ENCODE data around the gene ZNF443.
A peak's percentile ranks its signal among the peaks of the same experiment; 100 is the strongest.
"Not testable (repeated sequence)": the region's sequence is repeated elsewhere in the genome, so short reads cannot be mapped to it uniquely, and the experiment has no call there.

The ZNF443 gene

GRCh38 chr19:12425888-12426274, 14.9 kb downstream of the ZNF443 start:
- in situ Hi-C loops (cut with MboI; ENCODE audit: low pct_unique_long_range_greater_than_20kb, low sequenced_read_pairs) = no loop called here
- no peak for DNase-seq

GRCh38 chr19:12425236-12425887, 15.5 kb downstream of the ZNF443 start:
- no peak for DNase-seq
- in situ Hi-C loops (cut with MboI; ENCODE audit: low pct_unique_long_range_greater_than_20kb, low sequenced_read_pairs) = no loop called here

- in situ Hi-C loops (cut with MboI; ENCODE audit: low pct_unique_long_range_greater_than_20kb, low sequenced_read_pairs) = not testable (repeated sequence)
Observed at GRCh38 chr19:12417273-12417672, 23.5 kb downstream of the ZNF443 start.

GRCh38 chr19:12411893-12412292, 28.9 kb downstream of the ZNF443 start:
- in situ Hi-C loops (cut with MboI; ENCODE audit: low pct_unique_long_range_greater_than_20kb, low sequenced_read_pairs) = no loop called here

More at GRCh38 chr19:12417273-12417672, 23.5 kb downstream of the ZNF443 start:
- not testable (repeated sequence) for DNase-seq

GRCh38 chr19:12400633-12401502, 40.0 kb downstream of the ZNF443 start, which contains the start of gene ZNF799:
TSS of gene ZNF799 (minus strand) at chr19:12401271. CDS start at chr19:12401070, 201 bp downstream.
- DNase-seq = peak; percentile 97
- in situ Hi-C loops (cut with MboI; ENCODE audit: low pct_unique_long_range_greater_than_20kb, low sequenced_read_pairs) = no loop called here

More at GRCh38 chr19:12411893-12412292, 28.9 kb downstream of the ZNF443 start:
- no peak for DNase-seq

- in situ Hi-C loops (cut with MboI; ENCODE audit: low pct_unique_long_range_greater_than_20kb, low sequenced_read_pairs) = not testable (repeated sequence)
- peak; percentile 38 for DNase-seq
Observed at GRCh38 chr19:12399901-12400632, 40.8 kb downstream of the ZNF443 start.

- in situ Hi-C loops (cut with MboI; ENCODE audit: low pct_unique_long_range_greater_than_20kb, low sequenced_read_pairs); DNase-seq: not testable (repeated sequence)
Observed at GRCh38 chr19:12391148-12391547, 49.7 kb downstream of the ZNF443 start.

GRCh38 chr19:12386365-12386764, 54.5 kb downstream of the ZNF443 start:
- in situ Hi-C loops (cut with MboI; ENCODE audit: low pct_unique_long_range_greater_than_20kb, low sequenced_read_pairs); DNase-seq: not testable (repeated sequence)

- in situ Hi-C loops (cut with MboI; ENCODE audit: low pct_unique_long_range_greater_than_20kb, low sequenced_read_pairs) = no loop called here
Observed at GRCh38 chr19:12380444-12380737, 60.4 kb downstream of the ZNF443 start.

GRCh38 chr19:12379732-12380443, 60.9 kb downstream of the ZNF443 start:
- no peak for DNase-seq
- in situ Hi-C loops (cut with MboI; ENCODE audit: low pct_unique_long_range_greater_than_20kb, low sequenced_read_pairs) = no loop called here

More at GRCh38 chr19:12380444-12380737, 60.4 kb downstream of the ZNF443 start:
- no peak for DNase-seq

Measured in KBM-7 (cell line).